ENCODE data around the gene CMSS1. TPM values are rescaled to one million over a fixed set of nuclear protein-coding genes. Genes with fewer than 3 reads are reported as not detected.

CMSS1 gene
- total RNA-seq, 1 experiment from 2014 or later = 98.6 TPM

DNA sequence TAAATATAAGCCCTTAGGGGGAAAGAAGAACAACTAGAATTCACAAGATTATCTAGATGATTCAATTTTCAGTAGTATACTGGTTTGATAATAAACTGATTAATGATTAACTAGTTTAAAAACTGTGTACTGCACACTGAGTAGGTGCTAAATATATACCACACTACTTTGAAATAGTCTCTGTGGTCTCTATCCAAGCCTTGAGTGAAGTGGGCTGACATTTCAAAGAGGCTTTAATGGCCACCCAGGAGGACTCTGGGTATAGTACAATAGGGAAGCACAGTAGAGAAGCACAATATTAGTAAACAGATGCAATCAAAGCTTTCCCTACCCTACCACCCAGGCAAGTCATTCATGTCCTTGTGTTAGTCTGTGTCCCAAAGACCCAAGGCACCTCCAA is 249.9 kb downstream of the CMSS1 start:
- peaks cover 12% of the 10 kb centered on the region for H3K4me1 ChIP-seq (ENCODE audit: insufficient read depth, low read length, poor library complexity, severe bottlenecking)
- no peak for TF ChIP-seq EZH2 (IDR thresholded peaks at IDR 0.05; ENCODE audit: borderline replicate concordance, low read depth, low read length, poor library complexity, severe bottlenecking)
- TF ChIP-seq, protein P1, sequence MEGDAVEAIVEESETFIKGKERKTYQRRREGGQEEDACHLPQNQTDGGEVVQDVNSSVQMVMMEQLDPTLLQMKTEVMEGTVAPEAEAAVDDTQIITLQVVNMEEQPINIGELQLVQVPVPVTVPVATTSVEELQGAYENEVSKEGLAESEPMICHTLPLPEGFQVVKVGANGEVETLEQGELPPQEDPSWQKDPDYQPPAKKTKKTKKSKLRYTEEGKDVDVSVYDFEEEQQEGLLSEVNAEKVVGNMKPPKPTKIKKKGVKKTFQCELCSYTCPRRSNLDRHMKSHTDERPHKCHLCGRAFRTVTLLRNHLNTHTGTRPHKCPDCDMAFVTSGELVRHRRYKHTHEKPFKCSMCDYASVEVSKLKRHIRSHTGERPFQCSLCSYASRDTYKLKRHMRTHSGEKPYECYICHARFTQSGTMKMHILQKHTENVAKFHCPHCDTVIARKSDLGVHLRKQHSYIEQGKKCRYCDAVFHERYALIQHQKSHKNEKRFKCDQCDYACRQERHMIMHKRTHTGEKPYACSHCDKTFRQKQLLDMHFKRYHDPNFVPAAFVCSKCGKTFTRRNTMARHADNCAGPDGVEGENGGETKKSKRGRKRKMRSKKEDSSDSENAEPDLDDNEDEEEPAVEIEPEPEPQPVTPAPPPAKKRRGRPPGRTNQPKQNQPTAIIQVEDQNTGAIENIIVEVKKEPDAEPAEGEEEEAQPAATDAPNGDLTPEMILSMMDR (conservative IDR thresholded peaks at IDR 0.05; ENCODE audit: low read depth, low read length) = no peak
- intact Hi-C loops (cut with micrococcal nuclease; ENCODE audit: unreplicated experiment) = loop anchor here (5.0 kb wide), 1 partner anchor 220 kb away; no protein-coding TSS in a partner anchor
- H3K27me3 ChIP-seq (replicated peaks; ENCODE audit: insufficient read depth, low read depth, low read length, poor library complexity) = no peaks in the 10 kb centered on the region
- no peak overlapping the region for H3K27ac ChIP-seq (ENCODE audit: low read depth, low read length, poor library complexity, severe bottlenecking)
- POLR2A ChIA-PET (ENCODE audit: low non-redundant PET) = no interaction called here
- CTCF ChIA-PET = no interaction called here
- BruUV-seq (replicated peaks) = no TSS peak
- no peak for DNase-seq (ENCODE audit: low spot score)
- no peaks in the 10 kb centered on the region for H3K9me3 ChIP-seq (ENCODE audit: low read depth, low read length, poor library complexity, severe bottlenecking)
- H3K4me3 ChIP-seq (ENCODE audit: low read depth, low read length, poor library complexity, severe bottlenecking) = no peak overlapping the region
- no peaks in the 10 kb centered on the region for H3K36me3 ChIP-seq (ENCODE audit: insufficient read depth, low read length, poor library complexity, severe bottlenecking)

DNA sequence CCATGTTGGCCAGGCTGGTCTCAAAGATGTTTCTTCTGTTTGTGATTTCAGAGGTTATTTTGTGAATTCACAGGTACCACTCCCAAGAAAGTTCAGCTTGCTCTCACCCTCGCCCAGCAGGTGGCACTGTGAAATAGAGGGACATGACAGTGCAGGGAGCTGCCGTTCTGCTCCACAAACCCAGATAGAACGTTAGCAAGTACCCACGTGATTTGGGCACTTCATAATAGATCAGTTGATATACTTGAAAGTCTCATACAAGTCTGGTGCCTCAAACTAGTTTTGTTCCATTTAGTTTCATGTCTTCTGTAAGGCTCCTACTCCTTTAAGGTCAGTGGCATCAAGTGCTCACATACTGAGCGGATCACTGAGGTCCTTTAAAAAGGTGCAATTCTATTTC is 251.2 kb downstream of the CMSS1 start:
- H3K27ac ChIP-seq (ENCODE audit: low read depth, low read length, poor library complexity, severe bottlenecking) = no peak overlapping the region
- H3K36me3 ChIP-seq (ENCODE audit: insufficient read depth, low read length, poor library complexity, severe bottlenecking) = no peaks in the 10 kb centered on the region
- no peak overlapping the region for H3K4me3 ChIP-seq (ENCODE audit: low read depth, low read length, poor library complexity, severe bottlenecking)
- ChIA-PET POLR2A (ENCODE audit: low non-redundant PET) (no interaction called here), CTCF (interaction anchor here (0.5 to 1.5 kb wide), 5 partner anchors 107 to 240 kb away, joined by 3 to 27 read pairs (median 3); no protein-coding TSS in a partner anchor)
- peak; percentile 87 for DNase-seq (ENCODE audit: low spot score)
- H3K27me3 ChIP-seq (replicated peaks; ENCODE audit: insufficient read depth, low read depth, low read length, poor library complexity) = no peaks in the 10 kb centered on the region
- intact Hi-C loops (cut with micrococcal nuclease; ENCODE audit: unreplicated experiment) = loop anchor here (1.0 to 5.0 kb wide), 2 partner anchors 185 to 222 kb away; no protein-coding TSS in a partner anchor
- no peak for TF ChIP-seq EZH2 (IDR thresholded peaks at IDR 0.05; ENCODE audit: borderline replicate concordance, low read depth, low read length, poor library complexity, severe bottlenecking)
- TF ChIP-seq, protein P1 (conservative IDR thresholded peaks at IDR 0.05; ENCODE audit: low read depth, low read length) = peak; percentile 79
- BruUV-seq (replicated peaks) = no TSS peak
- peaks cover 22% of the 10 kb centered on the region for H3K4me1 ChIP-seq (ENCODE audit: insufficient read depth, low read length, poor library complexity, severe bottlenecking)
- no peaks in the 10 kb centered on the region for H3K9me3 ChIP-seq (ENCODE audit: low read depth, low read length, poor library complexity, severe bottlenecking)

DNA sequence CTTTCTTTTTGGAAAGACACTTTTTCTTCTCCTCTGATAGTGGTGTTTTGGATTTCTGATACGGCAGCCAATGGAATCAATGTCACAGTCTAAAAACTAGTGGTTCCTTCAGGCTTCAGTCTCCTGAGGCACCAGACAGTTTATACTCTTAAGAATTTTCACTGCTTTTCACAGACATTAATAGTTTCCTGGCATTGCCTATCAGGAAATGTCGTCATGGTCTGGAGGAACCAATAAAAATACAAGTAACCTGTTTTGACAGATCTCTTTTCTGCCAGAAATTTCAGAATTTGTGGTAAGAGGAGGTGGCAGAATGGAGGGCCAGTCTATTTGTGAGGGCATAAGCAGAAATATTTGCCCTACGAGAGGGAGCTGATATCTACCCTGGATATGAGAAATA is 251.8 kb downstream of the CMSS1 start:
- peak; percentile 73 for DNase-seq (ENCODE audit: low spot score)
- TF ChIP-seq EZH2 (IDR thresholded peaks at IDR 0.05; ENCODE audit: borderline replicate concordance, low read depth, low read length, poor library complexity, severe bottlenecking) = no peak
- TF ChIP-seq, protein P1 (conservative IDR thresholded peaks at IDR 0.05; ENCODE audit: low read depth, low read length) = no peak
- Histone ChIP-seq H3K27me3 (replicated peaks; ENCODE audit: insufficient read depth, low read depth, low read length, poor library complexity) (no peaks in the 10 kb centered on the region), H3K4me1 (ENCODE audit: insufficient read depth, low read length, poor library complexity, severe bottlenecking) (peaks cover 27% of the 10 kb centered on the region), H3K9me3 (ENCODE audit: low read depth, low read length, poor library complexity, severe bottlenecking) (no peaks in the 10 kb centered on the region), H3K36me3 (ENCODE audit: insufficient read depth, low read length, poor library complexity, severe bottlenecking) (no peaks in the 10 kb centered on the region), H3K27ac (ENCODE audit: low read depth, low read length, poor library complexity, severe bottlenecking) (no peak overlapping the region), H3K4me3 (ENCODE audit: low read depth, low read length, poor library complexity, severe bottlenecking) (no peak overlapping the region)
- POLR2A ChIA-PET (ENCODE audit: low non-redundant PET) = no interaction called here
- CTCF ChIA-PET = interaction anchor here (0.6 to 1.5 kb wide), 4 partner anchors 106 to 544 kb away, joined by 3 to 27 read pairs (median 3); no protein-coding TSS in a partner anchor
- intact Hi-C loops (cut with micrococcal nuclease; ENCODE audit: unreplicated experiment) = loop anchor here (5.0 kb wide), 1 partner anchor 222 kb away; no protein-coding TSS in a partner anchor
- no TSS peak for BruUV-seq (replicated peaks)

Measured in A673 (cell line).